Measurements from ENCODE around the gene CGB7. TPM values are rescaled to one million over a fixed set of nuclear protein-coding genes. Genes with fewer than 3 reads are reported as not detected.

CGB7 gene
- total and polyA plus RNA-seq, 9 of the 15 experiments (the other 6 are each of a cell fraction or from before 2014, with no cell fraction given): not detected

DNA sequence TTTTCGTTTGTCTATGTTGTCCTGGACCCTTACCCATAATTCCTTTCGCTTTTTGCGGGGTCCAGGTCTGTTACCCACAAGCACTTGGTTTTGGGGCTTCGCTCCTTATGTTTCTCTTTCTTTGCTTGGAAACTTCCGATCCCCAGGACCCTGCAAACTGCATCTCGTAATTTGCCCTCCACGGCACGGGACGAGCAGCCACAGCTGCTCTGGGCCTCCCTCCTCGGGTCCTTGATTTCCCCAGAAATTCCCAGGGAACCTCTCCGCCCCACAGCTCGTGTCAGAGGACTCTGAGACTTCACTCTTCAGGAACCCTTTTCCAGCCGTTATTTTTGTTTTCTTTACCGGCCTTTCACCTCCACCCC, 28.3 kb upstream of the CGB7 start:
- Histone ChIP-seq H3K9me3 (replicated peaks; ENCODE audit: control insufficient read depth, insufficient read depth, low read depth, low read length) (no peaks in the 10 kb centered on the region), H3K4me1 (replicated peaks in 1 of 2; ENCODE audit: control insufficient read depth in 2 of 2, insufficient read depth in 2 of 2, low read length in 2 of 2) (peaks cover 13 to 38% of the 10 kb centered on the region in 2 experiments; a peak in 4 of 5 replicates), H3K79me2 (ENCODE audit: control insufficient read depth, insufficient read depth, low read length) (peaks cover 57% of the 10 kb centered on the region), H3K27me3 (ENCODE audit: control insufficient read depth in 2 of 2, insufficient read depth in 2 of 2, low read length in 2 of 2) (no peaks in the 10 kb centered on the region), H3K27ac (ENCODE audit: extremely low read depth, low read depth, low read length) (peak overlapping the region; percentile 94), H3K9me1 (ENCODE audit: control insufficient read depth, insufficient read depth, low read length) (no peaks in the 10 kb centered on the region), H3K4me2 (ENCODE audit: insufficient read depth, low read length) (peak overlapping the region; percentile 92), H3K4me3 (peak overlapping the region; percentile 77), H3K9ac (ENCODE audit: insufficient read depth in 1 of 2, low read depth in 2 of 2, low read length in 2 of 2) (peak overlapping the region; percentile 94 to 98), H4K20me1 (replicated peaks; ENCODE audit: control insufficient read depth, insufficient read depth, low read length) (peaks cover 26% of the 10 kb centered on the region), H3K36me3 (ENCODE audit: control insufficient read depth, insufficient read depth, low read length) (peaks cover 40% of the 10 kb centered on the region), H2AFZ (ENCODE audit: low read depth, low read length) (peak overlapping the region; percentile 89)
- intact Hi-C loops (cut with micrococcal nuclease): no loop called here
- BruUV-seq (replicated peaks): no TSS peak
- DNase-seq (ENCODE audit: extremely low read depth in 1 of 4, low spot score in 3 of 4) (no peak), ATAC-seq (no peak), FAIRE-seq (no peak)
- WGBS (ENCODE audit: insufficient coverage, low coverage, missing lambda C conversion rate): 0% methylated on average over 13 of the region's 14 CpGs
- CTCF ChIA-PET (ENCODE audit: low intra/inter-chr PET ratio): no interaction called here
- POLR2A ChIA-PET: interaction anchor here (0.6 to 2.1 kb wide), 3 partner anchors 10 to 26 kb away, joined by 3 to 9 read pairs (median 6); no protein-coding TSS in a partner anchor
- in situ Hi-C loops (cut with MboI): no loop called here
- 0 out of 2 replicates have a peak, but pooled peaks have one; percentile 13 for TF ChIP-seq DPF2 (IDR thresholded peaks at IDR 0.05)
- TF ChIP-seq BRD4 (IDR thresholded peaks at IDR 0.05): 0 out of 2 replicates have a peak, but pooled peaks have one; percentile 4
- TF ChIP-seq, protein P1, sequence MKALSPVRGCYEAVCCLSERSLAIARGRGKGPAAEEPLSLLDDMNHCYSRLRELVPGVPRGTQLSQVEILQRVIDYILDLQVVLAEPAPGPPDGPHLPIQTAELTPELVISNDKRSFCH (CRISPR knock-in tag; IDR thresholded peaks at IDR 0.05): no peak
- TF ChIP-seq, protein P1 (tag; IDR thresholded peaks at IDR 0.05): no peak
- TF ChIP-seq ZBTB1 (CRISPR knock-in tag; IDR thresholded peaks at IDR 0.05; ENCODE audit: borderline replicate concordance, low read depth): peak; percentile 30; the same call in 1 of the 2 replicates
- TF ChIP-seq, protein P2, sequence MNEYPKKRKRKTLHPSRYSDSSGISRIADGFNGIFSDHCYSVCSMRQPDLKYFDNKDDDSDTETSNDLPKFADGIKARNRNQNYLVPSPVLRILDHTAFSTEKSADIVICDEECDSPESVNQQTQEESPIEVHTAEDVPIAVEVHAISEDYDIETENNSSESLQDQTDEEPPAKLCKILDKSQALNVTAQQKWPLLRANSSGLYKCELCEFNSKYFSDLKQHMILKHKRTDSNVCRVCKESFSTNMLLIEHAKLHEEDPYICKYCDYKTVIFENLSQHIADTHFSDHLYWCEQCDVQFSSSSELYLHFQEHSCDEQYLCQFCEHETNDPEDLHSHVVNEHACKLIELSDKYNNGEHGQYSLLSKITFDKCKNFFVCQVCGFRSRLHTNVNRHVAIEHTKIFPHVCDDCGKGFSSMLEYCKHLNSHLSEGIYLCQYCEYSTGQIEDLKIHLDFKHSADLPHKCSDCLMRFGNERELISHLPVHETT (CRISPR knock-in tag; conservative IDR thresholded peaks at IDR 0.05 in 1 of 2, IDR thresholded peaks at IDR 0.05 in 1 of 2): 0 out of 4 replicates have a peak, but pooled peaks of 1 of the 2 experiments have one; percentile 13
- peak; percentile 80 for TF ChIP-seq CHD1 (IDR thresholded peaks at IDR 0.05; ENCODE audit: low read length)
- TF ChIP-seq, protein P3, sequence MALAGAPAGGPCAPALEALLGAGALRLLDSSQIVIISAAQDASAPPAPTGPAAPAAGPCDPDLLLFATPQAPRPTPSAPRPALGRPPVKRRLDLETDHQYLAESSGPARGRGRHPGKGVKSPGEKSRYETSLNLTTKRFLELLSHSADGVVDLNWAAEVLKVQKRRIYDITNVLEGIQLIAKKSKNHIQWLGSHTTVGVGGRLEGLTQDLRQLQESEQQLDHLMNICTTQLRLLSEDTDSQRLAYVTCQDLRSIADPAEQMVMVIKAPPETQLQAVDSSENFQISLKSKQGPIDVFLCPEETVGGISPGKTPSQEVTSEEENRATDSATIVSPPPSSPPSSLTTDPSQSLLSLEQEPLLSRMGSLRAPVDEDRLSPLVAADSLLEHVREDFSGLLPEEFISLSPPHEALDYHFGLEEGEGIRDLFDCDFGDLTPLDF (CRISPR knock-in tag; IDR thresholded peaks at IDR 0.05): no peak
- no peak for TF ChIP-seq BHLHE40 (IDR thresholded peaks at IDR 0.05; ENCODE audit: low read length)
- no peak for TF ChIP-seq EZH2 (IDR thresholded peaks at IDR 0.05; ENCODE audit: borderline replicate concordance, low read depth, low read length)
- no peak for TF ChIP-seq NFXL1 (CRISPR knock-in tag; IDR thresholded peaks at IDR 0.05)
- TF ChIP-seq U2AF2 (optimal IDR thresholded peaks at IDR 0.05; ENCODE audit: low read depth, low read length): no peak
- no peak for TF ChIP-seq MXI1 (IDR thresholded peaks at IDR 0.05; ENCODE audit: low read depth, low read length)
- no peak for TF ChIP-seq CBFA2T3 (IDR thresholded peaks at IDR 0.05)
- no peak for TF ChIP-seq HDAC8 (tag; IDR thresholded peaks at IDR 0.05)
- TF ChIP-seq SP1 (CRISPR knock-in tag; IDR thresholded peaks at IDR 0.05): no peak
- TF ChIP-seq PYGO2 (tag; IDR thresholded peaks at IDR 0.05): no peak
- 0 out of 2 replicates have a peak, but pooled peaks have one; percentile 7 for TF ChIP-seq NR2C1 (IDR thresholded peaks at IDR 0.05)
- TF ChIP-seq NR2C1 (tag; IDR thresholded peaks at IDR 0.05): no peak
- TF ChIP-seq BCL6 (CRISPR knock-in tag; IDR thresholded peaks at IDR 0.05): no peak
- no peak for TF ChIP-seq SREBF2 (CRISPR knock-in tag; IDR thresholded peaks at IDR 0.05)
- TF ChIP-seq ZNF165 (CRISPR knock-in tag; IDR thresholded peaks at IDR 0.05; ENCODE audit: borderline replicate concordance): no peak
- no peak for TF ChIP-seq CREB1 (IDR thresholded peaks at IDR 0.05)
- TF ChIP-seq CREB1 (CRISPR knock-in tag; IDR thresholded peaks at IDR 0.05): no peak
